ENCODE measurements around the gene KRT1.
"Not testable (repeated sequence)": the region's sequence is repeated elsewhere in the genome, so short reads cannot be mapped to it uniquely, and the experiment has no call there.

Gene KRT1

DNA sequence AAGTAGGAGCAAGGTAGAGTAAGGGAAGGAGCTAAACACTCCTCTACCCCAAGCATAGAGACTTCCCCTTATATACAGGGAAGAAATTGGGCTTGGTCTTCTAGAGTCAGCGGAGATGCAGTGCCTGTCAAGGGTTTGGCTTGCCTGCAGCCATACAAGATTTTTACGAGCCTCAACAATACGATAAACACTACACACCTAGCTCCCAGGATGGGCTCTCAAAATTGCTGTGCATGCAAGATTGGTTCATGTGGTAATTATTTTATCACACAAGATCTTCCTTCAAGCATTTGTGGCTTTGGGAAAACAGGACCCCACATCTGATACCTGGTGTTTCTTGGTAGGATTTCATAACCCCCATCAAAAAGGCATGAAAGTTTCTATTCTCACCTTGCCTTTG is at the start of gene KRT1:
Gene KRT1, minus strand, starts transcription at position 45 of the 400 bp plus-strand sequence. CDS start 59 bp downstream, outside the sequence.
- no peak for DNase-seq (ENCODE audit: low spot score)

DNA sequence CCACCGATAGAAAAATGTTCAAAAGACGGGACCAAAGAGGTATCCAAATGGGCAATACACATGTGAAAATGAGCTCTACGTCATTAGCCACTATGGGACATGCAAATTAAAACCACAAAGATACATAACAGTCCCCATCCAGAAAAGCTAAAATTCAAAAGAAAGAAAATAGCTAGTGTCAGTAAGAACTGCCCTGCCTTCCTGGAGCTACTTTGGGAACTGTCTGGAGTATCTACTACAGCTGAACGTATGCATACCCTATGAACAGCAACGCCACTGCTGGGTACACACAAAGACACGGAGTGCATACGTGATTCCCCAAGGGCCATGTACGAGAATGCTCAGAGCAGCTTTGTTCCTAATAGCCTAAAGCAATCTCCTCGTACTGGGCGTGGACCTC is 48.9 kb upstream of the KRT1 start:
- DNase-seq (ENCODE audit: low spot score), result no peak

DNA sequence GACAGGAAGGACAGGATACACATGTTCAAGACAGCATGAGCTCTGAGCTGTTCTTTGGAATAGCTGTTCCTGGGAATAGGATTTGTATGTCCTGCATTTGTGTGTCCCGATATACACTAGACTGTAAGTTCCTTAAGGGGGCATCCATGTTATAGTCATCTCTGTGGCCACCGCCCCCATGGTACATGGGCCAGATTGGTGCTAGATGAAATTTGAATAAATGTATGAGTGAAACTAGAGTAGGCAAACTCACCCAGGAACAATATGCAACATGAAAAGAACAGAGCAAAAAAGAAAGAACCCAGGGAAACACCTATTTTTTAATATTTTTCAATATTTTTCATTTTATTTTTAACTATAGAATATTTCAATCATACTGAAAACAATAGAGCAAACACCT is 48.2 kb upstream of the KRT1 start:
- DNase-seq (ENCODE audit: low spot score), result no peak

DNA sequence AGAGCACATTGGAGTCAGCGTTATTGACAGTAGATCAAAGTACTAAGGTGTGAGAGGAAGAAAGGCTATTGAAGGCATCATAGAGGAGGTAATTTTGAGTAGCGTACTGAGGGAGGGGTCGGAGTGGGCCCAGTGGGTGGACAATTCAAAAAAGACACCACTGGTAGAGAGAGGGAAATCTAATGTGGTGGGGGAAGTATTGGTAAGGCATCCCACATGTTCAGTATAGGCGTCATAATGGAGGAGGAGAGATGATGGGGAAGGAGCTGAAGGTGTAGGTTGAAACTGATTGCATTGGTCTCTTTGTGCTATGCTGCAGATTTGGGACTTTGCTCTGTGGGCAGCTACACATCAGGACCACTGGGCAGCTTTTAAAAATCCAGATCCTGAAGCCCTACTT is 46.8 kb upstream of the KRT1 start:
- no peak for DNase-seq (ENCODE audit: low spot score)

DNA sequence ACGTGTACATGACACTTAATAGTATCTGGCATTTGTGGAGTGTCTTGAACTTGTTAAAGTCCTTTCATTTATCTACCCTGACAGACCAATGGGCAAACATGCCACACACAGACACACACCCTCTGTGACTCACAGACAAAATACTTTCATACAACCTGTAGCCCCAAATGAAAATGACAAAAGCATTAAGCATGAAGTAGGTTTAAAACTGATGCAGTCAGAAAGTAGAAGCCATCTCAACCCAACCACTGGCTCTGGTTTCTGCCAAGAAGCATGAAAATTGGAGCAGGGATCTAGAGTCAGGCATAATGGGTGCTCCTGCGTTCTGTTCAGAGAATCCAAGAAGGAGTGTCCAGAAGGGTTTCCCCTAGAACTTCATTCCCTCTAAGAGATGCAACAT is 46.2 kb upstream of the KRT1 start:
- DNase-seq (ENCODE audit: low spot score), result no peak

DNA sequence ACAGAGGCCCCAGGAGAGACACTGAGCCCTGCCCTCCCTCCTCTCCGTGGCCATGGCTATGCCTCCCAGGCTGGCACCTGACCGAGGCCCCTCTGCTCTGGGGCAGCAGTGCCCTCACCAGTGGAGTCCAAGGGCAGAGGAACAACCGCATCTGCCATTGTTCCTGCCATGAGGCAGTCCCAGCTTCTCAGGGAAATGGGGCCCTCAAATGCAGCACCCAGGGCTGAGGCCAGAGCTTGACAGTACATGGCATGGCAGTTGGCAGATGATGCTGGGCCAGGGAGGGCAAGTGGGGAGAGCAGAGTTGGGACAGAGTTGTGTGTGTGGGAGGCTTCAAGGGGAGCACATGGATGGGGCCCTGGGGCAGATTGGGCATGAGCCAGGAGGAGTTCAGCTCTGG is 44.2 kb upstream of the KRT1 start:
- no peak for DNase-seq (ENCODE audit: low spot score)

DNA sequence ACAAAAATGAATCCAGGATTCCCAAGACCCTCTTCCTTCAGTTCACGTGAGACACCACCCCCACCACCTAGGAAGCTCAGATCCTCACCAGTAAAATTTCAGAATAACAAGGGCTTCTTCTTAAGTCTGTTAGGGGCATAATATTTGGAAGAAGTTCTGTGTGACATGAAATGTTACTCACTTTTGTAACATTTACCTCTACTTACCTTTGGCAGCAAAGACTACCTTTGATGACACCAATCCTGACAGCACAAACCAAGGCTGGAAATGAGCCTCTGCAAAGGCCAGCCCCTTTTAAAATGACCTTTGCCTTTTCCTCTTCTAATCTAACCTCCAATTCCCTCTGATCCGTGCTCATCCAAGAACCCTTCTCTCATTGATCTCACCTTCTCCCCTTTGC is 42.5 kb upstream of the KRT1 start:
- DNase-seq (ENCODE audit: low spot score), result no peak

DNA sequence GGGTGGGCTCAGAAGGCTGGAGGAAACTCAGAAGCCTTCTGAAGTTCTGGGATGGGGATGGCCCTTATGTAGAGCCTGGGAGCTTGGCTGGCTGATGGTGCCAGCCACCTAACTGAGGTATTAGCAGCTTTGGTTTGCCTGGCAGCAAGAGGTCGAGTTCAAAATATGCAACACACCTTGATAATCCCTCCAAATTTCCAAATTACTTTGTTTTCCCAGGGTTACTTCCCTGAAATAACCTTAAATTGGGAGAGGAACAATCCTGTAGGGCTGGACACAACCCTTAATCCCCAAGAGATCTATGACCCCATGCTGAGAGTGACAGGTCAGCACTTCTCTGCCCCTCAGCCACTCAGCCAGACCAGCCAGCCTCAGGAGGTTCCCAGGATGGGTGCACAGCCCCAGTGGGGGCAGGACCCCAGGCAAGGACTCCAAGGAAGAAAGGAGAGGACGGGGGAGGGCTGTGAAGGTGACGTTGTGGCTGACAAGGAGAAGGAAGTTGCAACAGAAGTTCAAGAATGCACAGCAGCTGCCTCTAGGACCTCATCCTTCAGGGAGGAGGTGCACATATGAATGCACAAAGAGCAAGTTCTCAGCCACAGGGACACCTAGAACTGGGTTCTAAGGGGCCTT is 41.7 kb upstream of the KRT1 start:
- DNase-seq (ENCODE audit: low spot score), result no peak

DNA sequence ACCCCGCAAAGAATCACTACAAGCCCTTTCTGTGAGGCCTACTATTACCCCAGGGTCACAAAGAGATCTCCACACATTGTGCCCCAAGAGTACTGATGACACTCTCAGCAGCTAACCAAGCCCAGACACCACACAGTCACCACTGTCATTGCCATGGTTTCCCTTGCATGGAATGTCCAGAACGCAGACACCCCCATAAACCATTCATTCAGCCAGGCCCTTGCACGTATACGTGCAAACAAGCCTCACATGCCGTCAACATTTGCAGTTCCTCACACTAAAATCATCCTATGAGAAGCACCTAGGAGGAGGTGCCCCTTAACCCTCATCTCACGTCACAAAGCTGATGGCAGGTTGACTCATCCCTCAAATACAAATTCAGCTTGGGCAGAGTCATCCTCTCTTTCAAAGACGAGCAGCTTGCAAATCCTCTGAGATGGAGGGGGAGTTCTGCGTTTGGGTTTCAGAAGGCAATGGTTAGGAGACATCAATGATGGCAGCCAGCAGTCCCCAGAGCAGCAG is 40.2 kb upstream of the KRT1 start:
- DNase-seq (ENCODE audit: low spot score), result no peak

DNA sequence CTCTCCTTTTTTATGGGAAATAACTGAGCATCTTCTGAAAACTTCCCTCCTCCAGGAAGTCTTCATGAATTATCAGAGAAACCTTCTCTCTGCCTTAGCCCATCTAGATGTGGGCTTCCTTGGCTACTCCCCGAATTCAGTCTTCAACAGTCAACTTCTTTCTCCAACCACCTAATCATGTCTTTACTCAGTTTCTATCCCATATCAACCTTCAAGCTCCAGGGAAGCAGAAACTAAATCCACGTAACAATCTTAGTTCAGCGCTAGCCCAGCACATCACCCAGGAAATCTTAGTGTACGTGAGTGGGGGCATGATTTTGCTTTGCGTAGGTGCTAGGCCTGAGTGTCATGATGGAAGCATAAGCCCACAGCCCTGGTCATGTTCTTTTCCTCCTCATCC is 35.9 kb upstream of the KRT1 start:
- no peak for DNase-seq (ENCODE audit: low spot score)

DNA sequence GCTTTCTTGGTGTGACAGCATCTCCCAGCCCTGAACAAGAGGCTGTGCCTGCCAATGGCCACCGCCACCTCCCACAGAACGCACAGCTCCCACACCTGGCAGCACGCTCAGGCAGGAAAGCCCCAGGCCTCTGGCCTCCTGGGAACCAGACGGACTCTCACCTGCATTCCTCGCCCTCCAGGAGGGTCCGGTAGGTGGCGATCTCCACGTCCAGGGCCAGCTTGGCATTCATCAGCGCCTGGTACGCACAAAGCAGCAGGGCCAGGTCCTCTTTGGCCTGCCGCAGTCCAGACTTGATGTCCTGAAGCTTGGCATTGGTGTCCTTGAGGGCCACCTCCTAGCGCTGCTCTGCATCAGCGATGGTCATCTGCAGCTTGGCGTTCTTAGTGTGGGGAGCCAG is 35.2 kb upstream of the KRT1 start:
- DNase-seq (ENCODE audit: low spot score), result peak; percentile 19

DNA sequence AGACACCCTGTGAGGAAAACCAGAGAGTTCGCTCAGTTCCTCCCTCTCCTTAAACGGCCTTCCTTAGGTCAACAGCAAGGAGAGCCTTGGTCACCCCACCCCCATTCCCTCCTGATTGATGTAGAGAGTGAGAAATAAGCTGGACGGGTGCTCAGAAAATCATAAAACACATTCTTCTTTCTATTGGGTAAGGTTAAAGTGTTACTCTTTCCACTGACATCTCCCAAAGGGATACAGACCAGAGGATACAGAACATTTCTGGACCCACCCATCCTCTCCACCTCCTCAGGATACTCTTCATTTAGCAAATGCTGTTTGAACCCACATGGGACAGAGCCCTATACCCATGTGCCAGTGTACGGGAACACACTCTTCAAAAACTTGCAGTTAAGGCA is 34.7 kb upstream of the KRT1 start:
- DNase-seq (ENCODE audit: low spot score), result no peak

DNA sequence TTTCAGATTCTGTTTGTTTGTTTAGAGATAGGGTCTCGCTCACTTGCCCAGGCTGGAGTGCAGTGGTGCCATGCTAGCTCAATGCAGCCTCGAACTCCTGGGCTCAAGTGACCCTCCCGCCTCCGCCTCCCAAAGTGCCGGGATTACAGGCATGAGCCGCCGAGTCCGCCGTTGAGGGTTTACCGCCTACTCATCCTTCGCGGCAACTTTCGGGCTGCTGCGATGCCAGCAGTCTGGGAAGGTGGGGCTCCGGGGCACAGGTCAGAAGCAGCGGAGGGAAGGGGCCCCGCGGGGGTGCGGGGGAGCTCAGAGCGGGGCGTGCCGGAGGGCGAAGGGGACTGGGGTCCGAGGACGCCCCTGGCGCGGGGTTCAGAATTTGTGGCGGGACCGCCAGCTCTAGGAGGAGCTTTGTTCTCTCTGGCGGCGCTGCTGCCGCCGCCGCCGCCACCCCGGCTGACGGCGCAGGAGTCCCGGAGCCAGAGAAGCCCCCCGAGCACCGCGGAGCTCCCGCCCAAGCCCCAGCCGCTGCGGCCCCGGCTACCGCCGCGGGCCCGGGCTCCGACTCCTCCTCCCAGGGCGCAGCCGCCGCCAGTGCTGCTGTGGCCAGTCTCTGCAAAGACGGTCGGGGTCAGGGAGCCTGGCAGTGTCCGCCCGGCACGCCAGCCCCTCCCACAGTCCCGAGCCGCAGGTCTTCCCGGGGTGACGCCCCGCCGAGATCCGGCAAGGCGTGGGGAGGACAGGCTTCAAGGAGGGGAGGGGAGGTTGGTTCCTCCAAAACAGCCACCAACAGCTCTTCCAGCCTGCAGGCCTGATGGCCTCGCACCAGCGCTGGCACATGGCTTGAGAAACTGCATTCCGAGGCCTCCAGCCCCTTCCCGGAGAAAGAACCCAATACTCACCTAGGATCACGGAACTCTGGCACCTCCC is 34.0 kb upstream of the KRT1 start:
- DNase-seq (ENCODE audit: low spot score), result no peak

DNA sequence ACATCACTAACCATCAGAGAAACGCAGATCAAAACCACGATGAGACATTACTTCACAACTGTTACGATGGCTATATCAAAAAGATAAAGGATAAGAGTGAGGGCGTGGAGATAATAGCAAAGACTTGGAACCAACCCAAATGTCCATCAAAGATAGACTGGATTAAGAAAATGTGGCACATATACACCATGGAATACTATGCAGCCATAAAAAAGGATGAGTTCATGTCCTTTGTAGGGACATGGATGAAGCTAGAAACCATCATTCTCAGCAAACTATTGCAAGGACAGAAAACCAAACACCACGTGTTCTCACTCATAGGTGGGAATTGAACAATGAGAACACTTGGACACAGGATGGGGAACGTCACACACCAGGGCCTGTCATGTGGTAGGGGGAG is 31.9 kb upstream of the KRT1 start:
- DNase-seq (ENCODE audit: low spot score), result not testable (repeated sequence)

DNA sequence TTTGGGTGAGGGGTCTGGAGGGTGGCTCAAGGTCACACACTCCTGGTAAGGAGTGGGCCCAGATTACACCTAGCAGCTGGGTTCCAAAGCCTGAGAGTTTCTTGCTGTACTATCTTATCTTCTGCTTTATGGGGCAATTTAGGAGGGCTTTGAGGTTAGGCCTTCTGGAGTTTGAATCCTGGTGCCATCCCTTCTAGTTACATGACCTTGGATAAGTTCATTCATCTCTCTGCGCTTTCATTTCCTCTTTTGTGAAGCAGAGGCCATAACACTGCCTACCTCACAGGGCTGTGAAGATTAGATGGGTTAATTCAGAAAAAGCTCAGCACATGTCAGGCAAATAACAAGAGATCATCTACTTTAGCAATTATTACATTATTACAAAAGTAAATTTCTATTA is 30.5 kb upstream of the KRT1 start:
- DNase-seq (ENCODE audit: low spot score), result no peak

DNA sequence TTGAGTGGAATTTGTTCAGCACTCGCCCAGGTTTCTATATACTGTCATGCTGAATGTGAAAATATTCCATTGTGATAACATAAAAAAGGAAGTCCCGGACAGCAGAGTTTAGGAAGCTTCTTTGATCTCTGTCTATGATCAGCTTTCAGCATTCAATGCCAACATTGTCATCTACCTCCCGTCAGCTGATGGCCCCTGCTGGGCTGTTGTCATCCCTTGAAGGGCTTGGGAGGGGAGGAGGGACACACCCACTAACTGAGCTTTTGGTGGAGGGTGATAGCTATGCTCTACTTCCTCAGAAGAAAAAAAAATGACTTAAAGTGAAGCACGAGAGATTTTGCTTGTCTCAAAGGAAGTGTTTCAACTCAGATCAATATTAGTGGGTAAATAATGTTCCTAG is 27.8 kb upstream of the KRT1 start:
- DNase-seq (ENCODE audit: low spot score), result peak; percentile 71

DNA sequence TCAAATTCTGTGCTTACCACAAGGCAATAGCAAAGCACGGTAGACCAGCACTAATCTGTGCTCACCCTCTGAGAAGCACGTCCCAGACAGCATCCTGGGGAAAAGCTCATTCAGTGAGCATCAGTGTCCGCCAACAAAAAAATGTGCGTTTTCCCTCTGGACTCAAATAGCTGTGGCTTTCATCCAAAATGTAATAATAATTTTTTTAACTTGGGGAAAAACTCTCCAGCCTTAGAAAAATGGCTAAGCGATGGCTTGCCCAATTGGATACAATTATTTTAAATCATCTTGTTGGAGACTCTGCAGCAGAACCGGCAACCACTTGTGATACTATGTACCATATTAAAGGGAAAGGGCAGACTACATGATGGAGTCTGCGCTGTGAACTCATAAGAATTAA is 24.3 kb upstream of the KRT1 start:
- DNase-seq (ENCODE audit: low spot score), result no peak

DNA sequence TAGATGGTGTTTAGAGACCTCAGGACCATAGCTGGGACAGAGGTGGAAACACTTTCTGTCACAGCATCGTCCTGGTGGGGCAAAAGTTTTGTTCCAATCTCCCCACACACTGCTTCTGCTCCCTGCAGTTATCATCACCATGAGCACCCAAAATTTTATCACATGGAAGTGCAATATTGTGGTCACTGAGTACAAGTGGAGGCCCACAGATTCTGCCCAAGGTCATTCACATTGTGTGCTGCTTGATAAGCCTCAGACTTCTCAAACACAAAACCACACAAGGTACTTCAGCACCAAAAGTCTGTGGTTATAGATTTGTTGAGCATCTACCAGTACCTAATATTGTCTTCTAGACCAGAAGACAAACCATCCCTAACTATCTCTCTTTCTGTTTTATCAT is 23.7 kb upstream of the KRT1 start:
- no peak for DNase-seq (ENCODE audit: low spot score)

DNA sequence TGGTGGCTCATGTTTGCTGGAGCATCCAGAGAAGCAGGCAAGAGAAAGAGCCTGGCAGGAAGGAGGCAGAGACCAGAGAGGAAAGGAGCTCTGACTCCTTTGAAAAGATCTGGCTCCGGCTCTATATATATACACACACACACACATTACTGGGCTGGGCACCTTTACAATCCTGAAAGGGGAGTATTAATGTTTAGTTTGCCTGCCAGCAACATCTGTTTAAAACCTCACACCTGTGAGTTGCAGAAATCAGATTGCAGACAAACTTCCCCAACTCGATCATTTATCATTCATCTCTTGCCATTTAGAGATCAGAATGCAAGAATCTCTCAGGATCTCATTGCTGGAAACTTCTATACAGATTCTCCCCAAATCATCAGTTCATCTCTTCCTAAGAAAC is 23.2 kb upstream of the KRT1 start, which contains the start of gene KRT77:
Gene KRT77, minus strand, starts transcription at position 101 of the 400 bp plus-strand sequence. Its CDS starts 90 bp downstream, at position 11.
- no peak for DNase-seq (ENCODE audit: low spot score)

DNA sequence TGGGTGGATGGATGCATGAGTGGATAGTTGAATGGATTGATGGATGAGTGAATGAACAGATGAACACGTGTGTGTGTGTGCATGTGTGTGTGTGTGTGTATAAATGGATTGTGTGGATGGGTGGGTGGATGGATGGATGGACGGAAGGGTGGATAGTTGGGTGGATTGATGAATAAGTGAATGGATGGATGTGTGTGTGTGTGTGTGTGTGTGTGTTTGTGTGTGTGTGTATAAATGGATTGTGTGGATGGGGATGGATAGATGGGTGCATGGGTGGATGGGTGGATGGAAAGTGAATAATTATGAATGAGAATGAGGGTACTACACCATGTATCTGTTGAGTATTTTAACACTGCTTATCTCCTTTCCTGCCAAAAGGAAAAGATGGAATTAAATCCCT is 22.1 kb upstream of the KRT1 start:
- DNase-seq (ENCODE audit: low spot score), result no peak

DNA sequence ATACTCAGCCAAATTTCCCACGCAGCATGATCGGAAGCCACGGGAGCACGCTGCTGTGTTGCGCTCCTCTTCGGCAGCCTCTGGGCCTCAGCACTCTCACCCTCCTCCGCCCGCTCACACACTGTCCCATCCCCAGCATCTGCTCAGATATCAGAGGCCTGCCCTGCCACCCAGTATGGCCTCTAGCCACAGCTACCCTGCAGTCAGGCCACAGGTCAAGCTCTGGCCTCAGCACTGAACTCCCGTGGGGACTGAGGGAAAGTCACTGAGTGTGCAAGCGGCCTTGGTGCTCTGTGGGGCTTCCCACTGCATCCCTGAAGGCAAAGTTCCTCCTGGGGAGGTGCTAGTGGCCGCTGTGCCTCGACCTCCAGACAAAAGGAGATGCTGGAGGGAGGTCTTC is 21.1 kb upstream of the KRT1 start:
- no peak for DNase-seq (ENCODE audit: low spot score)

DNA sequence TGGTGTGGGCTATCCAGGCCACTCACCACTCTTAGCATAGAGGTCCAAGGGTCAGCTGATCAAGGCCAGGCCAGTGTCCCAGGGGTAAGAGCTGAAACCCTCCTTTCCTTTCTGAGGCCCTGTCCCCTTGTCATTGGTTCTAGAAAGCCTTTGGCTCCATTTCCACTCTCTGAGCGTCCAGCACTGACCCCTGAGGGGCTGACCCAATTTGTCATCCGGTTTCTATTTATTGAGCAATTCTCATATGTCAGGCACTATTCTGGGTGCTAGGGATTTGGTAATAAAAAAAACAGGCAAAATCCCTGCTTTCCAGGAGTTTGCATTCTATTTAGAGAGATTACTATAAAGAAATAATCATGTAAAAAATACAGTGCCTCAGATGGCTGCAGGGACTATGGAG is 19.8 kb upstream of the KRT1 start:
- no peak for DNase-seq (ENCODE audit: low spot score)

DNA sequence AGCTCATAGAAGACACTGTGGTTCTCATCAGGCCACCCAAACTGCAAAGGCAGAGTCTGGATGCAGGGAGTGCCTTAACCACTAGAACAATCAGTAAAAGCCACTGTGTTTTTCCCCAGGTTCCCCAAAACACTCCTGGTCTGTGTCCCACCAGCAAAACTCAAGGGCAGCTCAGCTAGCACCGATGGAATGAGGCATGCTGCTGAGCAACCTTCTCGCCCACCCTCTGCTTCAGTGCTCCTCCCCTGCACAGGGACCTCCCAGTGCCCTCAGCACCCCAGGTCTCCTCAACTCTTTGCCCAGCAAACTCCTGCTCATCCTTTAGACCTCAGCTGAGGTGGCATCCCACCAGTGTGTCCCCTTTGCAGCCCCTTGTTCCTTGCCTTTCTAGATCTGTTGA is 19.2 kb upstream of the KRT1 start:
- no peak for DNase-seq (ENCODE audit: low spot score)

Measured in hematopoietic multipotent progenitor cell treated with erythropoietin and hydrocortisone succinate and interleukin-3 and kit ligand, for 15 days (in vitro differentiated cells).